ENCODE measurements around the gene ATF5. TPM values are rescaled to one million over a fixed set of nuclear protein-coding genes. Genes with fewer than 3 reads are reported as not detected.
"Not testable (repeated sequence)": the region's sequence is repeated elsewhere in the genome, so short reads cannot be mapped to it uniquely, and the experiment has no call there.

Gene ATF5
- polyA plus RNA-seq, 1 donor: 28.8 TPM

DNA sequence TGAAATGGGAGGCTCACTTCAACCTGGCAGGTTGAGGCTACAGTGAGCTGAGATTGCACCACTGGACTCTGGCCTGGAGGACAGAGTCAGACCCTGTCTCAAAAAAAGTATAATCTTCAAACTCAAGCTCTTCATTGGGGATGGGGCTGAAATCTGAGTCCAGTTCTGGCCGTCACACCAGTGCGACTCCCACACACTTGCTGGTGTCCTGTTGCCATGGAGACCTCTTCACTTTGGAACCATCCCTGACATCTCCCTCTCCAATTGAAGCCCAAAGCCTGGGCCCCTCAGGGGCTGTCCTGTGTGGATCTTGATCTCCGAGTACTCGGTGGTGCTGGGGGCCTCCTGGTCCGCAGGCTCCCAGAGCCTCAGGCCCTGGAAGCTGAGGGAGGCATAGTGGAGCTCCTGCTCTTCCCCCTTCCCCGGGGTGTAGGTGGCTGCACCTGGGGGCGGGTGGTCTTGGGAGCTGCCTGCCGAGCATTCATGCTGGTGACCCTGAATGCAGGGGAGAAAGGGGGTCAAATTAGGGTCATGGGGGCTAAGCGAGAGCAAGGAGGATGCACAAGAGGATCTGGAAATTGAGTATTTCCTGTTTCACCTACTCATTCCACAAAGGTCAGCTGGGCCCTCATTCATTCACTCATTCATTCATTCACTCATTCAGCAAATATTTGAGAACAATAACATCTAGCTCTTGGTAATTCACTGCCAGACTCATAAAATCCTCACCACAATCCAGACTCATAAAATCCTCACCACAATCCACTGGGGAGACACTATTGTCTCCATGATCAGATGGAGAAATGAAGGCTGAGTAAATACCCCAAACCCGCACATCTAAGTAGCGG is 21.0 kb downstream of the ATF5 start:
- no peak for DNase-seq

- no peak for DNase-seq
These were observed 21.6 kb downstream of the ATF5 start for GRCh38 chr19:49950590-49950948.

DNA sequence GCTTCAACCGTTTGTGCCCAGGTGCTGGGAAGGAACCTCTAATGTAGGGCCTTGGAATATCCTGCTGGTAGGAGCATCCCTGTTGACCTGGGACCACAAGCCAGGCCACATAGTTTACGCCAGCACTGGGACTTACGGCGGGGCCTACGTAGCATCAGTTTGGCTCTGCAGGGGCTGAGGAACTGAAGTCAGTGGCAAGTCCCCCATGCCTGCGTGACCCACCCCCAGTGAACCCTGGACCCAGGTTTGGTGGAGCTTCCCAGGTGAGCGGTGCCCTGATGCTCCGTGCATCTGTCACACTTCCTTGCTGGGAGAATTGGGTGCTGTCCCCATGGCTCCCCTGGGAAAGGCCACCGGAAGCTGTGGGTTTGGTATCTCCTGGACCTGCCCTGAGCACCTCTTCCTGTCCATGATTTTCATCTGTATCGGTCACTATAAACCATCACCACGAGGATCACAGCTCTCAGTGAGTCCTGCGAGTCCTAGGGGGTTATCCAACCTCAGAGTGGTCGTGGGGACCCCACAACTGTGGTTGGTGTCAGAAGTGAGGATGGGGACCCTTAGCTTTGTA is 22.0 kb downstream of the ATF5 start:
- no peak for DNase-seq

GRCh38 chr19:49951806-49952478 is 22.9 kb downstream of the ATF5 start:
- no peak for DNase-seq

- no peak for DNase-seq
These were observed 23.5 kb downstream of the ATF5 start for GRCh38 chr19:49952479-49952836.

- no peak for DNase-seq
These were observed 23.9 kb downstream of the ATF5 start for GRCh38 chr19:49952906-49953305.

- no peak for DNase-seq
These were observed 24.4 kb downstream of the ATF5 start for GRCh38 chr19:49953416-49953815.

DNA sequence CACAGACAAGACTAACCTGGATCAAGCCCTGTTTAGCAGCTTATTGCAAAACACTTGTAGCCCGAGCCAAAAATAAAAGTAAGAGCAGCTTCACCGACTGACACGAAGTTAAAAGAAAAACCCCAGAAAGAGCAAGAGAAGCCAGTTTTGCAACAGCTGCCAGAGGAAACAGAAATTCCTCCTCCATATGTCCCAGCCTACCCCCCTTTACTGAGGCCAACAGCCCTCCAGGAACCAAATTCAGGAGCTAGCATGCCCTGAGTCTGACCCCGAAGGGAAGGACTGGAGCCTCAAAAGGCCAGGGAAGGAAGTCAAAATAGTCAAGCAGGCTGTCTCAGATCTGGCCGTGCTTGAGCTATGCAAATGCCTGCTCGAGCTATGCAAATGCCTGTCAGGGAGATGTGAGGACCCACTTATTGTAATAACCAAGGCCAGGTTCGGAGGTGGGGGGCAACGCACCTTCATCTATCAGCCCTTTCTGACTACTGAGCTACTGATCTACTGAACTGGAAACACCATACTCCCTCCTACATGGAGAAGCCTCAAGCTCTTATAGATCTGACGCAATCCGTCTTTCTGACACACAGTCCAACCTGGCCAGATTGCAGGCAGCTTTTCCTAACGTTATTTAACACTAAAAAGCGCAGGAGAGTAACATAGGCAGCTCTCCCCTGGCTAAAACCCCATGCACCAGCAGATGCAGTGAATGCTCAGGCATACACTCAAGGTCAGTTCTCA is 25.3 kb downstream of the ATF5 start:
- DNase-seq: peak; percentile 36

DNA sequence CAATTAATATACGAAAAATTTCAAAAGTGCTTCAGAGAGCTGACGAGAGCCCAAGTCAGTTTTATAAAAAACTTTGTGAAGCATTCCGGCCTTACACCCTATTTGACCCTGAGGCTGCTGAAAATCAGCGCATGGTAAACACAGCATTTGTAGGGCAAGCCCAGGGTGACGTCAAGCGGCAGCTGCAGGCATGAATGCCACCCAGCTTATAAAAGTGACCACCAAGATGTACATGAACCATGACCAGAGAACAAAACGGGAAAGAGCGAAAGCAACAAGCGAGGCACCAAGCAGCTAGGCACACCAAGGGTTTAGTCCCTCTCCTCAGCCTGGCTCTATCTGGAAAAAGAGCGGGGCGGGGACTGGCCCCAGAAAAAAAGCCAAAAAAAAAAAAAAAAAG is 25.9 kb downstream of the ATF5 start:
- DNase-seq: peak; percentile 28

- DNase-seq: no peak
These were observed 27.1 kb downstream of the ATF5 start for GRCh38 chr19:49956115-49956495.

DNA sequence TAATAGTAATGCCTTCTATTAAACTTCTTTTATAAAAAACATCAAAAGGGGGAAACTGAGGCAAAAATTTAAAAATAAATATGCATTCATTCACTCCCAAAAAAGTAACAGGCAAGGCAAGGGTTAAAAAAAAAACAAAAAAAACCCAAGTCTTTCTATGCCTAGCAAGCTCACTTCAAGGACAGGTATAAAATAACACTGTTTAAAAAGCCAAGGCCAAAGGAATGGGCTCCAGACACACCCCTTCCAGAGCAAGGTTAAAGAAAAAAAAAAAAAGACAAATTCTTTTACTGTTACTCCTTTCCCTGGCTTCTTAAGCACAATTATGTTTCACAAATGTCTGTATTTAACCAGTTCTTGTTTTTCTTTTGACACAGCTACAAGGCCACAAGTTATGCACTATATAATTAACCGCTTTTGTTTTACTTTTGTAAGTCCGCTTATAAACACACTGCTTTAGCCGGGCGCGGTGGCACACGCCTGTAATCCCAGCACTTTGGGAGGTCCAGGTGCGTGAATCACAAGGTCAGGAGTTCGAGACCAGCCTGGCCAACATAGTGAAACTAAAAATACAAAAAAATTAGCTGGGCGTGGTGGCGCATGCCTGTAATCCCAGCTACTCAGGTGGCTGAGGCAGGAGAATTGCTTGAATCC is 28.4 kb downstream of the ATF5 start:
- DNase-seq: no peak

DNA sequence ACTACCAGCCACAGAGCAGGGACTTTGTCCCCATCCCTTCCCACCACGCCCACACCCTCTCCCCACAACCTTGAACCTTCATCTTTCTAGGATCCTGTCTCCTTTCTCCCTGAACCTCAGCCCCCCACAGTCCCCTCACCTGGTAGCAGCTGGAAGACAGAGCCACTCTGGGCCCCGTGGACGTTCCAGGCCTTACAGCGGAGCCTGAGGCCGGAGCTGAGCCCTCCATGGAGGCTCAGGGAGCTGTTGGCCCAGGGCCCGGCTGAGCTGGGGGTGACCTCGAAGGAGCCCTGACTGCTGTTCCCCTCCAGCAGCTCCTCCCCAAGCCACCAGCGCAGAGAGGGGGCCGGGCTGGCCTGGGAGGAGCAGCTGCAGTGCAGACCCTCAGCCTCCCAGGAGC is 29.1 kb downstream of the ATF5 start:
- DNase-seq: not testable (repeated sequence)

DNA sequence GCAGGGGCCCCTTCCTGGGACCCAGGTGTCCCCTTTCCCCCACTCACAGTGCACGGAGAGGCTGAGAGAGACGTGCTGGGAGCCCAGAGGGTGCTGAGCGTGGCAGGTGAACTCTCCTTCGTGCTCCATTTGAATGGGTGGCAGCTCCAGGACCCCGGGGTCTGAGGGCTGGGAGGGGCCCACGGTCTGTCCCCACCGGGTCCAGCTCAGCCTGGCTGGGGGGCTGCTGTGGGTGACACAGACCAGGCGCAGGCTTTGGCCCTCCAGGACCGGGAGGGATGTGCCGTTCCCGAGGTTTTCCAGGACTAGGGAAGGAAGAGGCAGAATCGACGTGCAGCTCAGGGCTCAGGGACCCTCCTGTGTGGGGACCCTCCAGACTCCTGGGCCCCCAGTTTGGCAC is 29.6 kb downstream of the ATF5 start:
- not testable (repeated sequence) for DNase-seq

DNA sequence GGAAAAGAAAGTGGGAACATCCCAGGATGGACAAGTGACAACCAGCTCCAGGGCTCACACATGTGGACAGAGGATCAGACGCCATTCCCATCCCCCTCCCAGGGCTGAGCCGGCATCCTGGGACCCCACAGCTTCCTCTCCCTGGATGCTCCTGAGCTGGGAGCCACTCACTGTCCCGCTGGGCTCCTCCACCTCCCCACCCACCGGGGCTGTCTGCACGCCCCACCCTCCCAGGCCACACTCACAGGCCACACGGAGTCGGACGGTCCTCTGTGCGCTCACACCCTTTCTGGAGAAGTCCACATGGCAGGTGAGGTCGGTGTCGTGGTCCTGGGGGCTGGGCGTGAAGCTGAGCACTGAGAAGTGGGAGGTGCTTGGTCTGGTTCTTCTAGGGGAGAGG is 30.9 kb downstream of the ATF5 start:
- DNase-seq: not testable (repeated sequence)

- DNase-seq: not testable (repeated sequence)
These were observed 32.0 kb downstream of the ATF5 start, which contains the start of gene SIGLEC11 for GRCh38 chr19:49960980-49961379. SIGLEC11 (minus strand) TSS chr19:49961172; CDS start chr19:49961081, 91 bp downstream.

DNA sequence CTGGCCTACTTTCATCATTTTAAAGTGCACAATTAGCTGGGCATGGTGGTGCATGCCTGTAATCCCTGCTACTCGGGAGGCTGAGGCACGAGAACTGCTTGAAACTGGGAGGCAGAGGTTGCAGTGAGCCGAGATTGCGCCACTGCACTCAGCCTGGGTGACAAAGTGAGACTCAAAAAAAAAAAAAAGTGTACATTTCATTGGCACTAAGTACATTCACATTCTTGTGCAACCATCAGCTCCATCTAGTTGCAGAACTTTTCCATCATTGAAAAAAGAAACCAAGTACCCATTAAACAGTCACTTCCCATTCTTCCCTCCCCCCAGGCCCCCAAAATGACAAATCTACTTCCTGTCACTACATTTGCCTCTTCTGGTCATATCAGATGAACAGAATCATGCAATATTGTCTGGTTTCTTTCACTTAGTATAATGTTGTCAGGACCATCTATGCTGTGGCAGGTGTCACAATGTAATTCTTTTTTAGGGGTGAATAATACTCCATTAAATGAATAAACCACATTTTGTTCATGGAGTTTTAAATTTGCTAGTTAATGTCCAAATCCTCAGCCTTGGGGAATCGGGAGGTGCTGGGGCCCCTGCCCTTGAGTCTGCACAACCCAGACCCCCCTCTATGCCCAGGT is 39.4 kb downstream of the ATF5 start:
- no peak for DNase-seq

DNA sequence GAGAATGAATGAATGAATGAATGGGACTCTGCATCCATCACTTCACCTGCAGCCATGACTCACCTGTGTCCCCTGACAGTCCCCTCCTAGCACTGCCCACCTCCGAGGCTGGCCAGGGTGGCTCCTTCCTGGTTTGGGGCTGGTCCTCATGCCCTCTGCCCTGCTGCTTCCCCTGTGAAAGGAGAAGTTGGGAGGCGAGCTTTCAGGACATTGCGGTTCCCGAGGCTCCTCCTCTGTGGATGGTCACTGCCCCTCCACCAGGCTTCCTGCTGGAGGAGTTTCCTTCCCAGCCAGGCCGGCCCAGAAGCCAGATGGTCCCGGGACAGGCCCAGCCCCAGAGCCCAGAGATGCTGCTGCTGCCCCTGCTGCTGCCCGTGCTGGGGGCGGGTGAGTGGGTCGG is 40.4 kb downstream of the ATF5 start:
- DNase-seq: not testable (repeated sequence)

DNA sequence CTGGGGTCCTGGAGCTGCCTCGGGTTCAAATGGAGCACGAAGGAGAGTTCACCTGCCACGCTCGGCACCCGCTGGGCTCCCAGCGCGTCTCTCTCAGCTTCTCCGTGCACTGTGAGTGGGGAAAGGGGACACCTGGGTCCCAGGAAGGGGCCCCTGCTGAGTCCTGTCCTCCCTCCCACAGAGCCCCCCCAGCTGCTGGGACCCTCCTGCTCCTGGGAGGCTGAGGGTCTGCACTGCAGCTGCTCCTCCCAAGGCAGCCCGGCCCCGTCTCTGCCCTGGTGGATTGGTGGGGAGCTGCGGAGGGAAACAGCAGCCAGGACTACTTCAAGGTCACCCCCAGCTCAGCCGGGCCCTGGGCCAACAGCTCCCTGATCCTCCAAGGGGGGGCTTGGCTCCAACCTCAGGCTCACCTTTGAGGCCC is 43.0 kb downstream of the ATF5 start:
- DNase-seq: no peak

GRCh38 chr19:49972841-49973240 is 43.8 kb downstream of the ATF5 start:
- no peak for DNase-seq

DNA sequence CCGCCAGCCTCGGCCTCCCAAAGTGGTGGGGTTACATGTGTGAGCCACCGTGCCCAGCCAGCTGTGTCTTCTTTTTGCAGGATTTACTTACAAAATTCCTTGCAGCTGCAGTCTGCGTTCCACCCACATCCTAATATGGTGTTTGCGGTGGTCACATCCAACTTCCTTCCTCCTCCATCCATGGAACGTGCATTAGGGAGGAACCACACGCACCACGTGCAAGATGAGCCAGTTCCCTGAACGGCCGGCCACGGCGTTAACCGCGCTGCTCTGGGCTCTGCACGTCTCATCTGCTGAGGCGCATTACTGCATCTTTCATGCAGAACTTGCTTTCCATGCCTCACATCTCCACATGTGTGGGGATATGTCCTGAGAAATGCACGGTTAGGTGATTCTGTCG is 45.0 kb downstream of the ATF5 start:
- no peak for DNase-seq

GRCh38 chr19:49975051-49975450 is 46.0 kb downstream of the ATF5 start:
- DNase-seq: no peak

- DNase-seq: no peak
These were observed 47.5 kb downstream of the ATF5 start for GRCh38 chr19:49976496-49976895.

Data from hindlimb muscle (tissue), 1 donor.